Lower leg skin (tissue), 4 donors: ENCODE data around the gene GALNT7. TPM values are rescaled to one million over a fixed set of nuclear protein-coding genes. Genes with fewer than 3 reads are reported as not detected.

ENCODE experiments used
- DNase-seq, 2 donors: peaks; one replicate each; pipeline ENCODE4 v3.0.0-alpha.2; 2019; ENCODE audit warnings: low spot score in 2 of 2
- H3K4me3 ChIP-seq: fragments of 200-600 bp; sonication (generic); 2 replicates; pipeline ENCODE4 v1.5.1; 2017; ENCODE audit warnings: mild to moderate bottlenecking, low read depth; ENCODE audit not compliant: poor library complexity, severe bottlenecking
- CTCF ChIP-seq, 3 donors: fragments of 450-650 bp; IDR thresholded peaks; one replicate each; pipeline ENCODE4 v1.5.1; 2016; ENCODE audit warnings: antibody characterized with exemption in 3 of 3, mild to moderate bottlenecking in 3 of 3, moderate library complexity in 2 of 3
- POLR2A ChIP-seq, 2 donors: fragments of 450-650 bp; IDR thresholded peaks; one replicate each; pipeline ENCODE4 v1.6.1; 2016 to 2017; ENCODE audit warnings: antibody characterized with exemption in 2 of 2, mild to moderate bottlenecking in 1 of 2, moderate library complexity in 1 of 2
- WGBS, 2 donors: methylation state at CpG; one replicate each; pipeline ENCODE4 v1.1.5; 2018; 5-methylcytosine and 5-hydroxymethylcytosine counted together
- intact Hi-C: fragments of 100-400 bp; cut with DNase I; formaldehyde crosslinking; loops from one replicate; pipeline ENCODE4 v1.15.0; 2023; ENCODE audit warnings: low total_unique reads
- total RNA-seq, 4 donors: library from RNA; depleted of rRNA; stranded (reverse); fragments of >200 nt; gene quantifications; one replicate each; pipeline ENCODE4 v1.1.0, GENCODE V29; 2016

Gene GALNT7
- total RNA-seq, 4 donors from 2014 or later = 2.3 to 14.0 (median 12.5) TPM

- no peak for DNase-seq
- 85 to 87% methylated on average over 2 of the region's 2 CpGs for WGBS, 2 donors
- TF ChIP-seq POLR2A (IDR thresholded peaks at IDR 0.05) (no peak), CTCF (IDR thresholded peaks at IDR 0.05) (no peak)
- intact Hi-C loops = no loop called here
- H3K4me3 ChIP-seq = no peak overlapping the region
Observed at GRCh38 chr4:173258866-173259265, 90.3 kb downstream of the GALNT7 start.

DNA sequence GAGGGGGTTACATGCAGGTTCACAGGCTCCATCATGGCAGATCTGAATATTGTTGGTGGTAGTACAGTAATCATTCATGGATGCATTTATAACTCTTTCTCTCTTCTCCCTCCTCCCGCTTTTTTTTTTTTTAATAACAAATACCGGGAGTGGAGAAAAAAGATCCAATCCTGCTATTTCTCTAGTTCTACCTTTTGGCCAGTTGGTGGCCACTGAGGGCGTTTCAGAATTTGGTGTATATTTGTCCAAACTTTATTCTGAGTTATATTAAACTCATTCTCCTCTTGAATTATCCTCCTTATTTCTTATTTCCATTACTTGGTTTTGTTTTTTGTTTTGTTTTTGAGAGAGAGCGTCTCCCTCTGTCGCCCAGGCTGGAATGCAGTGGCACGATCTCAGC is 90.7 kb downstream of the GALNT7 start:
- intact Hi-C loops = no loop called here
- no peak for DNase-seq
- WGBS, 2 donors = 89 to 91% methylated on average over 6 of the region's 6 CpGs
- no peak overlapping the region for H3K4me3 ChIP-seq
- TF ChIP-seq CTCF (IDR thresholded peaks at IDR 0.05) (no peak), POLR2A (IDR thresholded peaks at IDR 0.05) (no peak)

- no peak for TF ChIP-seq CTCF (IDR thresholded peaks at IDR 0.05)
- no peak for TF ChIP-seq POLR2A (IDR thresholded peaks at IDR 0.05)
- no peak overlapping the region for H3K4me3 ChIP-seq
- intact Hi-C loops = no loop called here
- WGBS, 2 donors = 68 to 72% methylated on average over 2 of the region's 2 CpGs
- no peak for DNase-seq
Observed at GRCh38 chr4:173261052-173261451, 92.4 kb downstream of the GALNT7 start.

- DNase-seq = no peak
- H3K4me3 ChIP-seq = no peak overlapping the region
- intact Hi-C loops = no loop called here
- WGBS, 2 donors = 89 to 92% methylated on average over 2 of the region's 2 CpGs
- TF ChIP-seq CTCF (IDR thresholded peaks at IDR 0.05) (no peak), POLR2A (IDR thresholded peaks at IDR 0.05) (no peak)
Observed at GRCh38 chr4:173262375-173262774, 93.8 kb downstream of the GALNT7 start.

GRCh38 chr4:173264245-173264644 is 95.6 kb downstream of the GALNT7 start:
- intact Hi-C loops = no loop called here
- no peak overlapping the region for H3K4me3 ChIP-seq
- no peak for TF ChIP-seq POLR2A (IDR thresholded peaks at IDR 0.05)
- TF ChIP-seq CTCF (IDR thresholded peaks at IDR 0.05) = no peak
- 44 to 50% methylated on average over 4 of the region's 4 CpGs for WGBS, 2 donors
- no peak for DNase-seq

DNA sequence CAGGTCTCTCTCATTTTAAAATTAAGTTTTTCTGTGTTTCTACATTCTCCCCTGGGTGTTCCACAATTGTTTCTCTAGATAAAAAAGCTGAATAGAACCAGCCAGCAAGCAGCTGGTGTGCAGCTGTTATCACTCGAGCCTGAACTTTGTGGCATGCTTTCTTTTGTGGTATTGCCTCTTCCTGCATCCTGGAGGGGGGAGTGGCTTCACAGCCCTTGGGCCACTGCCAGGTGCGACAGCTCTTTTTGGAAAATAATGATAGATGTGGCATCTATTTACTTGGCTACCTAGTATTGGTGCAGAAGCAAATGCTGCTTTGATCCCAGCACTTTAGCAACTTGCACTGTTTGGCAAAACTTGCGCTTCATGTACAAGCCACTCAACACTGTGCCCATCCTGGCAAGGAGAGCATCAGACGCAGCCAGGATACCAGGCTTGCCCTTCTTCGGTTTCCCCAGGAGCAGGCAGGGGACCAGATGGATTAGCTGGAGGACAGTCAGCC is 96.1 kb downstream of the GALNT7 start:
- no peak for DNase-seq
- TF ChIP-seq CTCF (IDR thresholded peaks at IDR 0.05) = no peak
- TF ChIP-seq POLR2A (IDR thresholded peaks at IDR 0.05) = no peak
- no peak overlapping the region for H3K4me3 ChIP-seq
- WGBS, 2 donors = 22 to 33% methylated on average over 5 of the region's 5 CpGs
- intact Hi-C loops = no loop called here
